Astrocyte (in vitro differentiated cells and primary cell): Measurements from ENCODE around the gene ZNF529.

ENCODE experiments used
- EZH2 ChIP-seq: IDR thresholded peaks from 2 replicates; pipeline ENCODE4 v1.6.1; 2012; ENCODE audit warnings: mild to moderate bottlenecking, low read length, inconsistent platforms; ENCODE audit not compliant: insufficient read depth
- TF ChIP-seq, protein P1 (sequence below): IDR thresholded peaks from 2 replicates; pipeline ENCODE4 v1.5.1; 2011; ENCODE audit warnings: low read depth, mild to moderate bottlenecking, inconsistent platforms, low read length, moderate library complexity; ENCODE audit not compliant: insufficient read depth

DNA sequence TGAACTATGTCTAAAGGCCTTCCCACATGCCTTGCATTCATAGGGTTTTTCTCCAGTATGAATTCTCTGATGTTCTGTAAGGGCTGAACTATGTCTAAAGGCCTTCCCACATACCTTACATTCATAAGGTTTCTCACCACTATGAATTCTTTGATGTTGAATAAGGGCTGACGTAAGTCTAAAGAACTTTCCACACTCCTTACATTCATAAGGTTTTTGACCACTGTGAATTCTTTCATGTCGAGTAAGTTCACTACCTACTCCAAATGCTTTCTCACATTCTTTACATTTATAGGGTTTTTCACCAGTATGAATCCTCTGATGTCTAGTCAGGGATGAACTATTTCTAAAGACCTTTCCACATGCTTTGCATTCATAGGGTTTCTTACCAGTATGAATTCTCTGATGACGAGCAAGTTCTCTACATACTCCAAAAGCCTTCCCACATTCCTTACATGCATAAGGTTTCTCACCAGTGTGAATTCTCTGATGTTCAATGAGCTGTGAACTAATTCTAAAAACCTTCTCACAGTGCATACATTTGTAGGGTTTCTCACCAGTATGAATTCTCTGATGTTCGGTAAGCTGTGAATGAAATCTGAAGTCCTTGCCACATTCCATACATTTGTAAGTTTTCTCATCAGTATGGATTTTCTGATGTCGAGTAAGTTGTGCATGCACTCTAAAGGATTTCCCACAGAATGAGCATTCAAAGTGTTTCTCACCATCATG, 25.9 kb downstream of the ZNF529 start:
- TF ChIP-seq, protein P1, sequence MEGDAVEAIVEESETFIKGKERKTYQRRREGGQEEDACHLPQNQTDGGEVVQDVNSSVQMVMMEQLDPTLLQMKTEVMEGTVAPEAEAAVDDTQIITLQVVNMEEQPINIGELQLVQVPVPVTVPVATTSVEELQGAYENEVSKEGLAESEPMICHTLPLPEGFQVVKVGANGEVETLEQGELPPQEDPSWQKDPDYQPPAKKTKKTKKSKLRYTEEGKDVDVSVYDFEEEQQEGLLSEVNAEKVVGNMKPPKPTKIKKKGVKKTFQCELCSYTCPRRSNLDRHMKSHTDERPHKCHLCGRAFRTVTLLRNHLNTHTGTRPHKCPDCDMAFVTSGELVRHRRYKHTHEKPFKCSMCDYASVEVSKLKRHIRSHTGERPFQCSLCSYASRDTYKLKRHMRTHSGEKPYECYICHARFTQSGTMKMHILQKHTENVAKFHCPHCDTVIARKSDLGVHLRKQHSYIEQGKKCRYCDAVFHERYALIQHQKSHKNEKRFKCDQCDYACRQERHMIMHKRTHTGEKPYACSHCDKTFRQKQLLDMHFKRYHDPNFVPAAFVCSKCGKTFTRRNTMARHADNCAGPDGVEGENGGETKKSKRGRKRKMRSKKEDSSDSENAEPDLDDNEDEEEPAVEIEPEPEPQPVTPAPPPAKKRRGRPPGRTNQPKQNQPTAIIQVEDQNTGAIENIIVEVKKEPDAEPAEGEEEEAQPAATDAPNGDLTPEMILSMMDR = no peak
- no peak for TF ChIP-seq EZH2
